DMS53 (cell line): Measurements from ENCODE around the gene KRTAP19-3.

Experiments
- DNase-seq: peaks from one replicate; lab custom pipeline; 2025; lab: John Stamatoyannopoulos, UW

The KRTAP19-3 gene

DNA sequence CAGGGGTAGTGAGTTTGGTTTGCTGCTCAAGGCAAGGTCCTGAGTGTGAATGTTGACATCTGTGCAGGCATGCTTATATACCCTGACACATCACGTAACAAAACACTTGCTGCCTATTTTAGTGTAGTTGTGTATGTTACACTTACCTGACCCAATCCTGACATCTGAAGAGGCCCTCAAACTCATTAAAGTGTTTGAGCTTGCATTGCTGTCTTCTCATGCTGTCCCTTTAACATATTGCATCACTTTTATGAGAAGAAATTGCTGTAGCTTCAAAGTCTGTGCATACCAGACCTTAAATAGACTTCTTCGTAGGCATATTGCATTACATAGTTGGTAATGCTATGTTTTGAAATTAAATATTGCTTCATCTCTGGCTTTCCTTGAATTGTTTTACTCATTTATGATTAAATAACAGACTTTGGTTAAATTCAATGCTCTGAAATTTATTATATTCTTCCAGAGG is at the start of gene KRTAP19-3:
Gene KRTAP19-3 (minus strand): TSS at position 51 of the 466 bp plus-strand sequence. CDS start 56 bp downstream, outside the sequence.
- DNase-seq: no peak

DNA sequence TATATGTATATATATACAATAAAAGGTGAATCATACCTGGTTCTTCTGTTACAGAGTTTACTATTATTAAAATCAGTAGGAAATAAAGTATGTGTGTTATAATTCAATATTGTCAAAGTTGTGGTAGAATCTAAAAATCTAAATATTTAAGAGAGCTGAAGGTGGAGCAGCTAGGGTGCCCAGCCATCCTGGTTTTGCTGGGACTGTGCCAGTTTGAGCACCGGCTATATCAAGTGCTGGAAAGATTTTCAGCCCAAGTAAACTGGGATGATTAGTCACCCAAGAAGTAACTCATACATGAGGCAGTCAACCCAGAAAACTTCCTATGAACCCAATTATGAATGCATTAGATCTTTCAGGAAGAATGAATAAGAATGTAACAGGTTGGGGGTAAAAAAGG is 27.1 kb upstream of the KRTAP19-3 start:
- no peak for DNase-seq

DNA sequence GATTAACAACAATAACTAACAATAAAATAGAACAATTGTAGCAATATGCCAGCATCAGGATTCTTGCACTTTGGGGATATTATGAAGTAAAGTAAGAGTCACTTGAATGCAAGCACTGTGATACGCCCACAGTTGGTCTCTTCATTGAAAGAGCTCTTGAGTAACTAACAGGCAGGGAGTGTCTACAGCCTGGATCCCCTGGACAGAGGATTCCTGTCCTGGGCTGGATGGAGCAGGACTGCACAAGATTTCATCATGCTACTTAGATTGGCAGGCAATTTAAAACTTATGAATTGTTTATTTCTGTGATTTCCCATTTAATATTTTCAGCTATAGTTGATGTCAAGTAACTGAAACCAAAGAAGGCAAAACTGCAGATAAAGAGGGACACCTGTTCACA is 23.9 kb upstream of the KRTAP19-3 start:
- DNase-seq: no peak

DNA sequence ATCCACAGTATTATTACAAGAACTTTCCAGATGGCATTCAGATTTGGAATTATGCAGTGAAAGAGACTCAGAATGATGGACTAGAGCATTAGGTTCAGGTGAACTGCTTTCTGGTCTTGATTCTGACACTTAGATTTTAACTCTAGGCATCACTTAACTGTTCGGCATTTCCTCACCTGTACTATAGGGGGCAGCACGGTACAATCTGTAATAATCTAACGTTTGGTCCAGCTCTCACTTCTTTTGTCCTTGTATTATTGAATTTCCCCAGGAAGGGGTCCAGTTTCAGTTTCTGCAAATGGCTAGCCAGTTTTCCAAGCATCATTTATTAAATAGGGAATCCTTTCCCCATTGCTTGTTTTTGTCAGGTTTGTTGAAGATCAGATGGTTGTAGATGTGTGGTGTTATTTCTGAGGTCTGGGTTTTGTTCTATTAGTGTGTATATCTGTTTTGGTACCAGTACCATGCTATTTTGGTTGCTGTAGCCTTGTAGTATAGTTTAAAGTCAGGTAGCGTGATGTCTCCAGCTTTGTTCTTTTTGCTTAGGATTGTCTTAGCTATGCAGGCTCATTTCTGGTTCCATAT is 13.9 kb upstream of the KRTAP19-3 start:
- peak; percentile 63 for DNase-seq

DNA sequence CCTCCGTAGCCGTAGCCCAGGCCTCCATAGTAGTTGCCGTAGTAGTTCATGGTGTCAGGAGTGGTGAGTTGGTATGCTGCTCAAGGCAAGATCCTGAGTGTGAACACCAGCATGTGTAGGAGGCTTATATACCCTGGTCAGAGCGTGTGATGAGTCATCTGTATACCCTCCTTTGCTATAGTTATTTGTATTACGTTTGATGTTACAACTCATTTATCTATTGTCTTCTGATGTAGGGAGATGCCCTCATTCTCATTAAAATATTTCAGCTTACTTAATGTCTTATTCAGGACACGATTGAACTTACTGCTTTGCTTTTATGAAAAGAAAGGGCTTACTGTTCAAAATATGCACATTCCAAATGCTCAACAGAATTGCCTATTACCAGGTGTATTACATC is 10.2 kb upstream of the KRTAP19-3 start, which contains the start of gene KRTAP19-5:
Gene KRTAP19-5 (minus strand): TSS at position 101 of the 400 bp plus-strand sequence. CDS start 51 bp downstream, at position 50.
- no peak for DNase-seq

DNA sequence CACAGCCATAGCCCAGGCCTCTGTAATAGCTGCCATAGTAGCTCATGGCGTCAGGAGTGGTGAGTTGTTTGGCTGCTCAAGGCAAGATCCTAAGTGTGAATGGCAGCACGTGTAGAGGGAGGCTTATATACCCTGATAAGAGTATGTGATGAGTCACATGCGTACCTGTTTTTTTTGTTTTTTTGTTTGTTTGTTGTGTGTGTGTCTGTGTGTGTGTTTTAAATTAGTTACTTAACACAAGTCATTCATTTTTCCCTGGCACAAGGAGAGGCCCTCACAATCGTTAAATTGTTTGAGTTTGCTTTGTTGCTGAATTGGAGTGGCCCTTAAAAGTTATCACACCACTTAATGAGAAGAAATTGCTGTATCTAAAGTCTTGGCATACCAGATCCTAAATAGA is 5.3 kb upstream of the KRTAP19-3 start, which contains the start of gene KRTAP19-4:
Gene KRTAP19-4 (minus strand): TSS at position 101 of the 400 bp plus-strand sequence. CDS start 55 bp downstream, at position 46.
- no peak for DNase-seq

DNA sequence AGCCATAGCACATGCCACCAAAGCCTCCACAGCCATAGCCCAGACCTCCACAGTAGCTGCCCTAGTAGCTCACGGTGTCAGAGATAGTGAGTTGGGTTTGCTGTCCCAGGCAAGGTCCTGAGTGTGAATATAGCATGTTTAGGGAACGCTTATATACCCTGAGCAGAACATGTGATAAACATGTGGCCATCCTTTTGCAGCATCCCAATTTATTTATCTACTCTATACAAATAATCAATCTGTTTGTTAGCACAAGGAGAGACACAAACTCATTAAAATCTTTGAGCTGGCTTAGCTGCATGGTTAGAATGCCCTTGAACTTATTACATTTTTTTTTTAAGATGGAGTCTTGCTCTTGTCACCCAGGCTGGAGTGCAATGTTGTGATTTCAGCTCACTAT is 4.5 kb downstream of the KRTAP19-3 start, which contains the start of gene KRTAP19-2:
Gene KRTAP19-2 (minus strand): TSS at position 101 of the 400 bp plus-strand sequence. CDS start 88 bp downstream, at position 13.
- no peak for DNase-seq

DNA sequence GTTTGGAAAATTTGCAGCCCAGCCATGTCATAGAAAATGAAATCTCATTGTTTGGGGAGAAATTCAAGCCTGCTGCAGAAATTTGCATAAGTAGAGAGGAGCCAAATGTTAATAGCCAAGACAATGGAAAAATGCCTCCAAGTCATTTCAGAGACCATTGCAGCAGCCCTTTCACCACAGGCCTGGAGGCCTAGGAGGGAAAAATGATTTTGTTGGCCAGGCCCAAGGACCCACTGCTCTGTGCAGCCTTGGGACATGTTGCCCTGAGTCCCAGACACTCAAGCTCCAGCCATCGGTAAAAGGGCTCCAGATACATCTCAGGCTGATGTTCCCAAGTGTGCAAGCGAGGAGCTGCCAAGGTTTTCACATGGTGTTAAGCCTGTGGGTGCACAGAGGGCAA is 5.6 kb downstream of the KRTAP19-3 start:
- DNase-seq: no peak

DNA sequence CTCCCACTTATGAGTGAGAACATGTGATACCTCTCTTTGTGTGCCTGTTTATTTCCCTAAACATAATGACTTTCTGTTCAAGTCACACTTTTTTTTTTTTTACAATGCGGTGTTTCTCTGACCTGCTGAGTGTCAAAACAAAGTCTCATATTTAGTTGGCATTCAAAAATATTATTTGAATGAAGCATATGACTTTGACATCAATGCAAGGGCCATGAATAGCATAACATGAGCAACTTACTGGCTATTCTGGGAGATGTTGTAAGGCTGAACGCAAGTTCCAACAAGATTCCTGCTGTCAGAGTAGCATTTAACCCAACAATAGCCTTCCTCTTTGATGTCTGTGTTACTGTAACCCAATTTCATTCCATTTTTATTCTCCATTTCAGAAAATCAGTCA is 9.7 kb downstream of the KRTAP19-3 start:
- no peak for DNase-seq

DNA sequence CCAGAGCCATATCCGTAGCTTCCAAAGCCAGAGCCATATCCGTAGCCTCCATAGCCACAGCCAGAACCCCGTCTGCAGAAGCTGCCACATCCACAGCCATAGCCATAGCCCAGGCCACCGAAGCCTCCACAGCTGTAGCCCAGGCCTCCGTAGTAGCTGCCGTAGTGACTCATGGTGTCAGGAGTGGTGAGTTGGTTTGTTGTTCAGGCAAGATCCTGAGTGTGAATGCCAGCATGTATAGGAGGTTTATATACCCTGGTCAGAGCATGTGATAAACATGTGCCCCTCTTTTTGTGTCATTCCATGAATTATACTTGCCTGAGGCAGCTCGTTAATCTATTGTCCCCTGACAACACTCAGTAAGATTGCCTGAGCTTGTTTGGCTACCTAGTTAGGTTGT is 11.7 kb downstream of the KRTAP19-3 start, which contains the start of gene KRTAP19-1:
Gene KRTAP19-1 (minus strand): TSS at position 223 of the 400 bp plus-strand sequence. CDS start 50 bp downstream, at position 173.
- peak; percentile 21 for DNase-seq

DNA sequence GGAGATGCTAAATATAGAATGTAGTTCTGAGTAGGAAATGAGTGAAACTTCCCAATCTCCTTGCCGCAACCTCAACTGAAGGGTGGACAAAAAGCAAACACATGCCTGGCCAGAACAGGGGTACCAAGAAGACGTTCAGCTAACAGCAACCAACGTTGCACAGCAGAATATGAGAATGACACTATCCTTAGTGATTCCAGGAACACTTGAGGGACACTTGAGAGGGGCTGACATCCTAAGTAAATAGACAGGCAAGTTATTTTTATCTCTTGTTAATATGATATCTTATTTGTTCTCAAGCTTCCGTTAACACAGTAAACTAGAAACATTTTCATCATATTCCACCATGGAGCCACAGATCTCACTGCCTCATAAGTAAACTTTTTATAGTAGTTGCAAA is 12.6 kb downstream of the KRTAP19-3 start:
- peak; percentile 58 for DNase-seq

DNA sequence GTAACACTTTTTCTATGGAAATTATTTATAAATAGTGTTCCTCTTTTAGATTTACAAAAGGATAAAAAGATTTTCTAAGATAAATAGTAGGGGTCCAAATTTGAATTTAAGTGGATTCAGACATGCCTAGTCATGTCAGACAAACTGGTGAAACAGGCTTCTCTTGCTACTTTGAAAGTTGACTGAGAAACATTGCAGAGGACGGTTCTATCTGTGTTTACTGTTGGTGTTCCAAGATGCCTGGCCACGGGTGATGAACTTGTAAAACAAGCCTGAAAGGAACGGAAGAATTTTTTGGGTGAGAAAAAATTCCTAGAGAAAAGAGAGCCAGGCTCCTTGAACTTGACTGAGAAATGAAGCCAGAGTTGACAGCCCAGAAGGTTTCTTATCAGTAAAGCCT is 13.8 kb downstream of the KRTAP19-3 start:
- peak; percentile 34 for DNase-seq

DNA sequence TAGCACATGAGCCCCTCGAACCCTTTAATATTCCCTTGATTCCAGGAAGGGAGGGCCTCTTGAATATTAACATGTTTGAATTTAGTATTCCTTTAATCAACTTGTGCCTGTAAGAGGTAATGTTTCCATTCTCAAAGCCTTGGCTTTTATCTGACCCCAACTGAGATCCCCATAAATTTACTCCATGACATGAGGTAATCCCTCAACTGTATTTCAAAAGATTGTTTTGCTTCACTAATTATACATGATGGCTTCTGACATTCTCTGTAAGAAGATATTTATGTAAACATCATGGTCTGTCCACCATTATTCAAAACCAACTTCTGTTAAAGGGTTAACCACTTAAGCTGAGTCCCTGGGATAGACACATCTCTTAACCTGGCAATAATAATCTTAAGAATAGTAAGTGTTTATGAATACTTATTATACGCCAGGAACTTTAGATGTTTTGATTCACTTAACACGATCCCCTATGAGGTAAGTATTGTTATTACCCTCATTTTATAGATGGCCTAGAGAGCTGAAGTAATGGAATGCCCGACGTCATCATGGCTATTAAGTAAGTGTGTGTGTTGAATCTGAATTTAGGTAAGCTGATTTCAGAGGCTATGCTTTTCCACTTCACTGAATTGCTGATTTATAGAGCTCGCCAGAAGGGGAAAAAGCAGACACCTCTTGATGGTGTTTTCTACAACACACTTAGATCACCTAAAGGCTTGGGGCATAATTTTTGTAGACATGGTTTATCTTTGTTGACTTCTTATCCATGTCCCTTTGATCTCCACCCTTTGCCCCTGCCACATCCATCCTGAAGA is 22.7 kb downstream of the KRTAP19-3 start:
- no peak for DNase-seq

DNA sequence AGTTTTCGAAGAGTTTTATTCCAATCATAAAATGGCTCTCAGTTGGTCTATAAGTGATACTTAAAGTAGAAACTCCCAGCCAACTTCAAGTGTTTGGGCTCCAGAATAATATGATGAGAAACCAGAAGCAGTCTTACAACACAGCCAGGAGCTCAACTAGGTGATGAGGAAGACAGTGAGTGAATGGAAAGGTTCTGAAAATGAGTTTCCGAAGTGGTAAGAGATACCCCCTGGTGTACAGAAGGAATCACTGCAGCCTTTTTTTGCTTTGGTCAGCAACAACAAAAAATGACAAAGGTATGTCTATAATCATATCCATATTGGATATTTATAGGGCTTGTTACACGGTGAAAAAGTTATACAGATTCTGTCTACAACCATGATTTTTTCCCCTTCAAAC is 28.1 kb downstream of the KRTAP19-3 start:
- peak; percentile 57 for DNase-seq

DNA sequence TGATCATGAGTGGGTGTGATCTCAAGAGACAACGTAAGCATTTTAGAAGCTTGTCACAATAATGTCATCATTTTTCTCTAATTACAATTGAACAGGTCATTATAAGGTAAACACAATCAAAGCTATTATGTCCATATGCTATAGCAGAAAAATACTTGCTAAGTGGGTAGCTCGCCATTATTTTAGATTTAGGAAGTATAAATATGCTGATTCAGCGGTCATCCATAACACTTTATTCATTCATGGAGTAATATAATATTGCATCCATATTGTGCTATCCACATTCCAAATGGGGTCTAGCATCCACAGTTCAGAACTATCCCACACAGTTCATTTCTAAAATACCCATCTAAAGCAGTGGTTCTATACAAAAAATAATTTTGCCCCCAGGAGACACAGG is 43.3 kb downstream of the KRTAP19-3 start:
- no peak for DNase-seq

DNA sequence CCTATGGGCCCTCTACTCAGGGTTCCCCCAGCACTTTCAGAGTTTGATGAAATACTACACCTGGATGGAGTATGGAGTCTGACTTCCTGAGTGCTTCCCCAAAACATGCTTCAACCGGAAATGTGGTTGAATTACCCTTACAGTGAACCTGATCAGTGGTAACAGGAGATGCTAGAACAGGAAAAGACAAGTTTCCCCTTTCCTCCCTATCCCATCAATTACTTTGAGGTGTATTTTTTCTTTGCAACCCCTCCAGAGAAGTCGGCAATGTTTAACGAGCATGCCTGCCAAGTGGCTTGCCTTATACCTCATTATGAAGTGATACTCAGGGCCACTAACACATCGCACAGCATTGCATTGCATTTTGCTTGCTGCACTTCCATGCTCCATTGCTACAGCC is 44.8 kb downstream of the KRTAP19-3 start:
- peak; percentile 2 for DNase-seq

DNA sequence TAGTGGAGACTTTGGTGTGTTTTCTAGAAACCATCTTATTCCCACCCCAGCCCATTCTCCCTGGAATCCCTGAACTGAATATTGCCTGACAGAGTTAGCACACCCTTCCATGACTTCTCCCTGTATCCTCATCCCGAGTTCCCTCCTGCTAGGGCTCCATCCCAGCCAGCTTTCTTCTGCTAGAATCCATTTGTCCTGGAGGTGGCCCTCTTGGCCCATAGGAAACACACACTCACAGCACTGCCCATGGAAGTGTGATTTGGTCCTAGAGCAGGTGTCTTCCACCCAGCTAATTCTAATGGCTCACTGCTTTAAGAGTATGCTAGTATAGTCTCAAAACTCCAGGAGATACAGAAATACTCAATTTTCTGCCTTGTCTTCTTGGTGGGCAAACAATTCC is 47.6 kb downstream of the KRTAP19-3 start:
- peak; percentile 39 for DNase-seq

DNA sequence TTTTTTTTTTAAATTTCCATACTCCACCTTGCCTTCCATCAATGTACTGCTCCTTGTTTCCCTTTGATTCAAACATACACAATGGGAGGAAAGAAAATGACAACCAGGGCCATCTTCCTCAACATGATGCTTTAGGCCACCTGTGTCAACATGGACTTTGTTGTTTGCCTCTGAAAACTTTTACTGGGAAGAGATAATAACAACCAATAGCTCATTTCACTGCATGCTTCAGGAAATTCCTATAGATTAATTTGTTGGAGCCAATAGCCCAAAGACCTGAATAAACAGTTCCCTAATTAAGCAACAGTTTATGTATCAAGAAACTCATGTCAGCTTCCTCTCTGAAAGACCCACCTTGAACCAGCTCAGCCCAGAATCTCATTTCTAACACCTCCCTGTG is 48.6 kb downstream of the KRTAP19-3 start:
- DNase-seq: peak; percentile 2
